ENCODE measurements around the gene ZBTB16. TPM values are rescaled to one million over a fixed set of nuclear protein-coding genes. Genes with fewer than 3 reads are reported as not detected.

The ZBTB16 gene
- total RNA-seq, 4 donors from 2014 or later, result 82.7 to 375 (median 189) TPM

DNA sequence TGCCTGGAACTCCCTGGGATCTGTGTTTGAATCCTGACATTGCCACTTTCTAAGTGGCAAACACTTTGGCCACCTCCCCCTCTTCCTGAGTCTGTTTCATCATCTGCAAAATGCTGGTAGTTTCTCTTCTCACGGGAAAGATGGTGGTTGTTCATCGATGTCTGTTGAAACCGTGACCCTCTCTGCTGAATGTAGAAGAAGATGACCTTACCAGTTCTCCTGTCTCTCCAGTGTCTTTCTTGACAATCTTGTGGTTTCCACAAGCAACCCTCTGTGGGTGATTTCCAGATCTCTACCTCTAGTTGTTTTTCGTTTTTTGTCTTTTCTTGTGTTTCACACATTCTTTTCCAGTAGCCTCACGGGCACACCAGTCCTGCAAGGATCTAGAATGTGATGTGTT lies 27.5 kb downstream of the ZBTB16 start:
- ATAC-seq (ENCODE audit: low FRiP score), result no peak

DNA sequence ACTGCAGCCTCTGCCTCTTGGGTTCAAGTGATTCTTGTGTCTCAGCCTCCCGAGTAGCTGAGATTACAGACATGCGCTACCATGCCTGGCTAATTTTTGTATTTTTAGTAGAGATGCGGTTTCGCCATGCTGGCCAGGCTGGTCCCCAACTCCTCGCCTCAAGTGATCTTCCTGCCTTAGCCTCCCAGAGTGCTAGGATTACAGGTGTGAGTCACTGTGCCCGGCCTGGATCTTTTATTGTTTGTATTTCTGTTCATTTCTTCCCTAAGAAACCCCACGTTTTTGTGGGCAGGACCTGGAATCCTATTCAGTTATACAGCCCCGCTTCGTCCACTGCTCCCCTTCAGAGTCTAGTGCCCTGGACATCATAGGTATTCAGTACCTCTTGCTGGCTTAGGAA lies 28.7 kb downstream of the ZBTB16 start:
- ATAC-seq (ENCODE audit: low FRiP score) (no peak), DNase-seq (ENCODE audit: low spot score) (no peak)
- TF ChIP-seq, protein P1, sequence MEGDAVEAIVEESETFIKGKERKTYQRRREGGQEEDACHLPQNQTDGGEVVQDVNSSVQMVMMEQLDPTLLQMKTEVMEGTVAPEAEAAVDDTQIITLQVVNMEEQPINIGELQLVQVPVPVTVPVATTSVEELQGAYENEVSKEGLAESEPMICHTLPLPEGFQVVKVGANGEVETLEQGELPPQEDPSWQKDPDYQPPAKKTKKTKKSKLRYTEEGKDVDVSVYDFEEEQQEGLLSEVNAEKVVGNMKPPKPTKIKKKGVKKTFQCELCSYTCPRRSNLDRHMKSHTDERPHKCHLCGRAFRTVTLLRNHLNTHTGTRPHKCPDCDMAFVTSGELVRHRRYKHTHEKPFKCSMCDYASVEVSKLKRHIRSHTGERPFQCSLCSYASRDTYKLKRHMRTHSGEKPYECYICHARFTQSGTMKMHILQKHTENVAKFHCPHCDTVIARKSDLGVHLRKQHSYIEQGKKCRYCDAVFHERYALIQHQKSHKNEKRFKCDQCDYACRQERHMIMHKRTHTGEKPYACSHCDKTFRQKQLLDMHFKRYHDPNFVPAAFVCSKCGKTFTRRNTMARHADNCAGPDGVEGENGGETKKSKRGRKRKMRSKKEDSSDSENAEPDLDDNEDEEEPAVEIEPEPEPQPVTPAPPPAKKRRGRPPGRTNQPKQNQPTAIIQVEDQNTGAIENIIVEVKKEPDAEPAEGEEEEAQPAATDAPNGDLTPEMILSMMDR (IDR thresholded peaks at IDR 0.05), result no peak

More for the DNA sequence above, 27.5 kb downstream of the ZBTB16 start:
- TF ChIP-seq, protein P1 (IDR thresholded peaks at IDR 0.05), result no peak
- no peak for DNase-seq (ENCODE audit: low spot score)

DNA sequence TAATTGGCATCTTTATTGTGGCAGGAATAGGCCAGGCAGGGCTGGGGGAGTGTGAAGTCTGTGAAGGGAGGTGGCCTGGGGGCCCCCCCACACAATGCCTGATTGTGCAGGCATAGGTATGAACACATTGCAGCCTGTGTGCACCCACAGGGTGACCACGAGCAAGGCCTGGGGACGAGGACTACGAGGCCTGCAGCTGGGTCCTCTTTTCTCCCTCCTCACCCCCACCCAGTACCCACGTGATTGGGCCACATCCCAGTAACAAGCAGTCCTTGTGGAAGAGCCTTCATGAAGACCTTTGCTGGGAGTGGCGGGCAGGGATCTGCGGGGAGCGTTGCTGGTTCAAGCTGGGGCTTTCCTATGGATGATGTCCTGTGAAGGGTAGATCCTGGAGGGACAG lies 29.3 kb downstream of the ZBTB16 start:
- no peak for DNase-seq (ENCODE audit: low spot score)
- no peak for ATAC-seq (ENCODE audit: low FRiP score)
- TF ChIP-seq, protein P1 (IDR thresholded peaks at IDR 0.05), result no peak

DNA sequence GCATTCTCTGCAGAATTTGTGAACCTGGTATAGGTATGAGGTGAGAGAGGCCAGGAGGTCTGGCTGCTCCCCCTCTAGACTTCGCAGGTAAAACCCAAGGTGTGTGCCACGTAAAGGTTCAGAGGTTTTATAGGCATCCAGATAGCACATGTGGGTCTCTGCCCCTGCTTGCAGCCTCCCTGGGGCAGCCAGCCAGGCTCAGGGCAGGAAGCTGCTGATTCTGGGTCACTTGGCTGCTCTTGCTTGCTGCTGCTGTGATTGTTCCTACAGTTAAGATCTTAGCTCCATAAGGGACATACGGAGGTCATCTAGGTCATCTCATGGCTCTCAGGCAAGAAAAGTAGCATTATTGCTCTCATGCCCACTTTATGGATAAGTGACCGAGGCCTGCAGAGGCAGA lies 30.2 kb downstream of the ZBTB16 start:
- ATAC-seq (ENCODE audit: low FRiP score), result no peak
- TF ChIP-seq, protein P1 (IDR thresholded peaks at IDR 0.05), result no peak
- DNase-seq (ENCODE audit: low spot score), result no peak

DNA sequence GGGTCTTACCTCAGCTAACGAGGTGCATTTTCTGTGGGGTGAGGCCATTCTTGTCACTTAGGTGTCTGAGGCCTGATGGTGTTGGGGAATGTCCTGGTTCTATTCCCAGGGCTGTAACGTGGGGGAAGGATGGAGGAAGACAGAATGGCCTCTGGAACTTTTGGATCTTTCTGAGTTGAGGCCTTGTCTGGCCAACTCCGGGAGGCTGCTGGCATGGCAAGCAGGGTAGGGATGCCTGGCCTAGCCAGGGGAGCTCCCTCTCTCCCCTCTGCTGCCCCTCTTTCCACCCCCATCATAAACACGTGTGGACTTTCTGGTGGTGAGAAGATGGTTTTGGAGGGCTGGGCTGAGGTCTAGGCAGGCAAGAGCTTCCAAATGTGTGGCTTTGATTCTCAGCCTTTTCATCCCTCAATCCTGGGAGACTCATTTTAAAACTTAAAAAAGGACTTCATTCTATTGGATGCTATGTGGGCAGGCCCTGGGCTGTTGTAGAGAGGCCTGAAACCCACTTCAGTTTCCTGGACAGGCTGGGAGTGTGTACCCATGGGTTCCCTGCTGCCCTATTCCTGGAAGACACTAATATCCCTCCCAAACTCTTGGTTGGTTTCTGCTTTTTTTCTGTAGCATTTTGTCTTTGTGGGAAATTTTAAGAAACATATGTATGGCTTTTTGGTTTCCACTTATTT lies 30.9 kb downstream of the ZBTB16 start:
- TF ChIP-seq, protein P1 (IDR thresholded peaks at IDR 0.05), result no peak
- DNase-seq (ENCODE audit: low spot score), result no peak

DNA sequence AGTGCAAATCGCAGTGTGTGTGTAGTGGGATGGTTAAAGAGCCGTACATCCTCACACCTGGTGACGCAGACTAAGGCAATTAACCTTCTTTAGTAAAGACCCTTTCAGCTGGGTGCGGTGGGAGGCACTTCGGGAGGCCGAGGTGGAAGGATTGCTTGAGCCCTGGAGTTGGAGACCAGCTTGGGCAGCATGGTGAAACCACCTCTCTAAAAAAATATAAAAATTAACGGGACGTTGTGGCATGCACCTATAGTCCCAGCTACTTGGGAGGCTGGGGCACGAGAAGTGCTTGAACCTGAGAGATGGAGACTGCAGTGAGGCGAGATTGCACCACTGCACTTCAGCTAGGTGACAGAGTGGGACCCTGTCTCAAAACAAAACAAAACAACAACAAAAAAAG lies 31.5 kb downstream of the ZBTB16 start:
- TF ChIP-seq, protein P1 (IDR thresholded peaks at IDR 0.05), result no peak
- no peak for ATAC-seq (ENCODE audit: low FRiP score)

More for the DNA sequence above, 30.9 kb downstream of the ZBTB16 start:
- no peak for ATAC-seq (ENCODE audit: low FRiP score)

More for the DNA sequence above, 31.5 kb downstream of the ZBTB16 start:
- DNase-seq (ENCODE audit: low spot score), result no peak

Data from omental fat pad (tissue), 4 donors.